GM10266 (cell line): Measurements from ENCODE around the gene AATF.

Experiments
- DNase-seq: peaks from one replicate; pipeline ENCODE4 v3.0.0; 2012; ENCODE audit errors: extremely low spot score
- TF ChIP-seq, protein P1 (sequence below): IDR thresholded peaks from 2 replicates; pipeline ENCODE4 v1.5.1; 2012; ENCODE audit warnings: mild to moderate bottlenecking, low read depth; ENCODE audit not compliant: control insufficient read depth, insufficient read depth; ENCODE audit errors: missing control alignments

The AATF gene

DNA sequence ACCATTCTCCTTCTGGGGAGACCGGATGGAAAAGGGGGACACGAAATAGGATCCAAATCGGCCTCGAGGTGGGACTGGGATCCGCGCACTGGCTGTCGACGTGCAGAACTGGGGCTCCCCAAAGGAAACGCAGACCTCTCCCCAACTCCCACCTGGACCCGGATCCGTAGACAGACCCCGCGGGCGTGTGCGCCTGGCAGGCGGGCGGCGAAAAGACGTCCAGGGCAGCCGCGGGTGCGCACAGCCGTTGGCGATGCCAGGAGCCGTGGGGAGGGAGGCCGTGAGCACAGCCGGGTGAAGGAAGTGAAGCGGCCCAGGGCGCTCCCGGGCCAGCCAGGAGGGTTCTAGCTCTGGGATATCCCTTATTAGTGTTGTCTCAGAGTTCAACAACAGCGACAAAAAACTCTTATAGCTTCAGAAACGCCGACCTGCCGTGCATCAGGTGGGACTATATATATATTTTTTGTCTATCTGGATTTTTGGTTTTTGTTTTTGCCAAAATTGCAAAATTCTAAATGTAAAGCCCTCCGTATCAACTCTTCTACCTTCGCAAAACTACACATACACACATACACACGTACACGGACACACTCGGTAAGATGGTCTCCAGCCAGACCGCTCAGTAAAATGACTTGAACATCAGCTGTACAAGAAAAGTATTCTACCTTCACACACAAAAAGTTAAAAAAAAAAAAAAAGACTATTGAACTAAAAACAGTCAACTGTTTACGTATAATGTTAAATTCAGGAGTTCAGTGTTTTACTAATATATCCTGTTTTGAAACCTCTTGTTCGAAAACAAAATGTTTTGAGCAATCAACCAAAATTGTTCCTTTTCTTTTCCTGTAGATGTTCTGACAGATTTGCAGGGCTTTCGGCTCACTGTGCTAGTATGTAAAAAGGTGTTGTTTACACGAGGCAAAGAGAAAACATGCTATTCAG is 5.2 kb upstream of the AATF start:
- DNase-seq = no peak

DNA sequence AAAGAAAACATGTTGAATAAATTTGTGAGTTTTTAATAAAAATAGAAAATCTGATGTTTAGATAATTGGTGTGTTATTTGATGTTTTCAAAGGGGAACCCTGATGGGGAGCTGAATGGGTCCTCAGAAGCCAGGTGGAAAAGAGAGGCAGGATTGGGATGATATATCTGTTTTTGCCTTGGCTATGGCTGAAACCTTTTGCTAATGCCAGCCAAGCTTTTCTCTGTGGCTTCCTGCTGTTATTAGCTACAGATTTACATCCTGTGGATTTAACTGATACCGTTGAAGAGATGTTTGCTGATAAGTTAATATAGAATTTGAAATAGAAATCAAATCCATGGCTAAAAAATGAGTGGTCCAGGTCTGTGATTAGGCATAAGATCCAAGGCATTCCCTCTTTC is 4.2 kb upstream of the AATF start:
- DNase-seq = no peak
- TF ChIP-seq, protein P1, sequence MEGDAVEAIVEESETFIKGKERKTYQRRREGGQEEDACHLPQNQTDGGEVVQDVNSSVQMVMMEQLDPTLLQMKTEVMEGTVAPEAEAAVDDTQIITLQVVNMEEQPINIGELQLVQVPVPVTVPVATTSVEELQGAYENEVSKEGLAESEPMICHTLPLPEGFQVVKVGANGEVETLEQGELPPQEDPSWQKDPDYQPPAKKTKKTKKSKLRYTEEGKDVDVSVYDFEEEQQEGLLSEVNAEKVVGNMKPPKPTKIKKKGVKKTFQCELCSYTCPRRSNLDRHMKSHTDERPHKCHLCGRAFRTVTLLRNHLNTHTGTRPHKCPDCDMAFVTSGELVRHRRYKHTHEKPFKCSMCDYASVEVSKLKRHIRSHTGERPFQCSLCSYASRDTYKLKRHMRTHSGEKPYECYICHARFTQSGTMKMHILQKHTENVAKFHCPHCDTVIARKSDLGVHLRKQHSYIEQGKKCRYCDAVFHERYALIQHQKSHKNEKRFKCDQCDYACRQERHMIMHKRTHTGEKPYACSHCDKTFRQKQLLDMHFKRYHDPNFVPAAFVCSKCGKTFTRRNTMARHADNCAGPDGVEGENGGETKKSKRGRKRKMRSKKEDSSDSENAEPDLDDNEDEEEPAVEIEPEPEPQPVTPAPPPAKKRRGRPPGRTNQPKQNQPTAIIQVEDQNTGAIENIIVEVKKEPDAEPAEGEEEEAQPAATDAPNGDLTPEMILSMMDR = no peak

More for the DNA sequence above, 5.2 kb upstream of the AATF start:
- TF ChIP-seq, protein P1 = no peak

DNA sequence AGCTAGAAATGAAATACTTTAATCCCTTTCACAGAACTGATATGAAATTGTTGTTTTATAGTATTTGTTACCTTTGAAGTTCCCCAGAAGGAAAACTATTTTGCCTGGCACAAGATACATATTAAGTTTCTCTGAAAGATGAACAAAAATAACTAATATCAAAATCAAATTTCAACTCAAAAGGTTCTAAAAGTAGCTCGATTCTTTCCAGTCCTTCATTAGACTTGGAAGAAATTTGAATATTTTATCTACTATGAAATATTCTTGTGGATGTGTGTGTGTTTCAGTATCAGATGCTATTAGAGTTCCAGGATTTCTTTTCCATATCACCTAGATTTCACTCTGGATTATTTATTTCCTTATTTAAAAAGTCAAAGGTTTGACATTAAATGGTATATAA is 3.6 kb upstream of the AATF start:
- TF ChIP-seq, protein P1 = no peak

DNA sequence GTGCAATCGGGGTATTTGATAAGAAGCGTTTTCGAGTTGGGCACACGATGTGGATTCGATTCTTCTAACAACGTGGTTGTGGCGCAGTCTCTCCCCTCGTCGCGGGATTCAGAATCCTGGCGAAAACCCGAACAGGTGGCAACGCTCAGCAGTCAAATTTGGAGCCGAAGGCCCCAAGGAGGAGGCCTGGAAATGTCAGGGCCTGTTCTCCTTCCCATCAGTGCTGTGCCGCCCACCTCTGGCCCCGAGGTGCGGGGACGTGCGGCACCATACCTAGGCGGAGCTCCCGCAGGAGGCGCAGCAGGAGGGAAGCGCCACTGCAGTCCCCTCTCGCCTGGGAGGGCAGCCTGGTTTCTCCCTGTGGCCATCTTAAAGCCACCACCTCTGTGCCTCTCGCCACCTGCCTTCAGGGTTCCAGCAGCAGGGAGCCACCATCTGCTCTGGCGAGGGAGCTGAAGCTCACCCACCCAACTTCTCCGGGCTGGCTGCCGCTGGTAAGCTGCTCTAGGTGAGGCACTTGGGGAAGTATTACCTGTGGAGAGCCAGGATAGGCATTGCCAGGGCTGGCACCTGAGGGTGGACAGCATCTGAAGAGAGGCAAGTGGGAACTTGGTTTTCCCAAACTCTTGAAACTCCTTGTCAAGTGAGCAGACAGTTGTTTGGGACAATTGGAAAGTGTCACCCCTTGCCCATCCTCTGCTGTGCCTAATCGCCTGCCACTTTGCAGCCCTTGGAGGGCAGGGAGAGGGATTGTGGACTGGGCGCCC is 2.6 kb upstream of the AATF start:
- TF ChIP-seq, protein P1 = no peak
- no peak for DNase-seq

More for the DNA sequence above, 3.6 kb upstream of the AATF start:
- DNase-seq = no peak

DNA sequence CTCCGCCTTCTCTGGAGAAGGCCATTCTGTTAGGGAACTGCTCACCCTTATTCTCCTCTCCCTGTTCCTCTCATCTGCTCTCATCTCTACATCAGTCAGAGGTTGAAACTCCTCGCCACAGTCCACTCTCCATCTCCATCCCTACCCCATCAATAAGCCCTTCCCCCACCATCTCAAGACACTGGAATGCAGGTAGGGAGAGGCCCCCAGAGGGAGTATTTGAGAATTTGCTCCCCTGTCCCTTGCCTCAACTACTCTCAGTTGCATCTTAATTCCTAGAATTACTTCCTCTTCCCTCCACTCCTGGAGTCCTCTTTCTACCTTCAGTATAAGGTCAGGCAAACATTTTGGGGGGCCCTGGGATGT is 2.0 kb upstream of the AATF start:
- TF ChIP-seq, protein P1 = no peak

DNA sequence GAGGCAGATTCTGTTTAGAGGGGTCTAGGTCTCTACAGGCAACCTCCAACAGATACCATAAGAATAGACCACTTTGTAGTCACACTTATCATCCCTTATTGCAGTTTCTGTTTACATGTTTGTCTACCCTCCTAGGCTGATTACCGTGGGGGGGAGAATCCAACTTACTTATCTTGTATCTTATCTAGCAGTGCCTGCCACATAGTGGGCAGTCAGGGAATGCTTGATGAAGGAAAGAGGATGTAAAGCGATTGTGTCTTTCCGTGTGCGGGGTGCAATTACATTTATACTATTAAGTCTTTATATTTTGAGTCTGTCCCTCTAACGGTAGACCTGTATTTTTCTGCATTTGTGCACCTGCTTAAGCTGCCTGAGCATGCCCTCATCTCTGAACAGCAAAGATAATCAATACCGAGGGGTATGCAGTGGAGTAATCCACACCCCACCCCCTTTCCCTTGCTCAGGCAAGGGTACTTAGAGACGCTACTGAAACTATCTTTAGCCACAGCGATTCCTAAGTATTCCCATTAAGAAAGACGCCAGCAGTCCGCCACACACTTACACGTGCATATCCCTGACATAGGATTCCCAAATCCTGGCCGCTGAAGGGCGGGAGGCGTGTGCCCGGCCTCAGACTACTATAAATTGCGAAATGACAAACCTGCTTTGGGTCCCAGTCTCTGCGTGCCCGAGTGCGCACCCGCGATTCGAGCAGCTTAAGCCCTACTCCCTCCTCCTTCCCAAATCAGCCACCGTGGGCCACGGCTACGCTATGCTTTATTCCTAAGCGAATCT is 635 bp upstream of the AATF start:
- TF ChIP-seq, protein P1 = no peak
- no peak for DNase-seq

More for the DNA sequence above, 2.0 kb upstream of the AATF start:
- DNase-seq = no peak
